AG04450 (cell line): Measurements from ENCODE around the gene TP53I11. TPM values are rescaled to one million over a fixed set of nuclear protein-coding genes. Genes with fewer than 3 reads are reported as not detected.

Experiments used
- CTCF ChIA-PET: fragments of 300-600, 350-600 bp; formaldehyde crosslinking; extraction: SDS; loops from one replicate; lab custom pipeline; 2022; ENCODE audit warnings: antibody characterized with exemption, inconsistent platforms; lab: Charles Lee
- POLR2A ChIA-PET: fragments of 350-600 bp; formaldehyde crosslinking; extraction: SDS; loops from one replicate; lab custom pipeline; 2021; ENCODE audit warnings: antibody characterized with exemption, inconsistent platforms; lab: Yijun Ruan, JAX
- DNase-seq: peaks from one replicate; pipeline ENCODE4 v3.0.0-alpha.2; 2011; ENCODE audit warnings: low read depth, low spot score
- H3K27ac ChIP-seq: one replicate; pipeline ENCODE4 v1.5.1; 2012; ENCODE audit warnings: low read depth, low read length, control low read depth
- H3K27me3 ChIP-seq: one replicate; pipeline ENCODE4 v1.6.0; 2012; ENCODE audit warnings: low read length; ENCODE audit not compliant: control insufficient read depth, insufficient read depth
- H3K4me3 ChIP-seq: 2 replicates; pipeline ENCODE4 v1.5.1; 2011; ENCODE audit warnings: mild to moderate bottlenecking, low read depth, low read length, control low read depth
- H3K9me3 ChIP-seq: 2 replicates; pipeline ENCODE4 v1.5.1; 2012; ENCODE audit warnings: low read length; ENCODE audit not compliant: control insufficient read depth, insufficient read depth
- CTCF ChIP-seq: IDR thresholded peaks from 2 replicates; pipeline ENCODE4 v1.5.1; 2011; ENCODE audit warnings: low read depth, low read length, control low read depth, inconsistent platforms
- polyA plus RNA-seq: library from polyadenylated mRNA; depleted of rRNA; stranded (reverse); fragments of >200 nt; gene quantifications from 2 replicates; pipeline ENCODE4 v1.2.3, GENCODE V29; 2011

The TP53I11 gene
- polyA plus RNA-seq, 1 experiment = 6.3 TPM

DNA sequence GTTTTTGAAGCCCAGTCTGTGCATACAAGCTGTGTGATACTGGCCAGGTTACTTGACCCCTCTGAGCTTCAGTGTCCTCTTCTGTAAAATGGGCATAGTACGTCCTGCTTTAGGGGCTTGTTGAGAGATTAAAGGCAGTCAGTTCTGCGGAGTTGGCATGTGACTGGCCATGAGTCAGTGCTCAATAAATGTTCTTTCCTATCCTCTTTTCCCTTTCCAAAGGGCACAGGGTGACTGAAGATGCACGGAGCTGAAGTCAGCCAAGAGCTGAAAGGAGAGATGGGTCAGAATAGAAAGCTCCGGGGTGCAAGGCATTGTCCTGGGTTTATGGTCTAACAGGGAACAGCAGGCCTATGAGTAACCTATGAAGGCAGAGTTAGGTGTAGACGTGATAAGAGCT, 48.9 kb downstream of the TP53I11 start:
- ChIA-PET CTCF (interaction anchor here (0.8 to 1.5 kb wide), 3 partner anchors 126 to 346 kb away, joined by 3 to 4 read pairs (median 4); no protein-coding TSS in a partner anchor), POLR2A (no interaction called here)
- Histone ChIP-seq H3K27ac (no peak overlapping the region), H3K27me3 (peaks cover 17% of the 10 kb centered on the region), H3K9me3 (peaks cover 7% of the 10 kb centered on the region; the same call in 1 of the 2 replicates), H3K4me3 (no peak overlapping the region)
- TF ChIP-seq CTCF = no peak
- DNase-seq = no peak

GRCh38 chr11:44901120-44901633, 49.5 kb downstream of the TP53I11 start:
- Histone ChIP-seq H3K9me3 (peaks cover 7% of the 10 kb centered on the region; the same call in 1 of the 2 replicates), H3K4me3 (no peak overlapping the region), H3K27me3 (peaks cover 23% of the 10 kb centered on the region), H3K27ac (no peak overlapping the region)
- CTCF ChIA-PET = interaction anchor here (1.3 to 4.0 kb wide), 3 partner anchors 10 to 279 kb away, joined by 4 to 27 read pairs (median 4); no protein-coding TSS in a partner anchor
- POLR2A ChIA-PET = no interaction called here
- no peak for TF ChIP-seq CTCF
- DNase-seq = no peak

GRCh38 chr11:44899959-44900358, 50.7 kb downstream of the TP53I11 start:
- H3K27me3 ChIP-seq = peaks cover 26% of the 10 kb centered on the region
- no peak overlapping the region for H3K27ac ChIP-seq
- TF ChIP-seq CTCF = no peak
- H3K4me3 ChIP-seq = no peak overlapping the region
- DNase-seq = peak; percentile 33
- ChIA-PET CTCF (interaction anchor here (1.0 to 4.0 kb wide), 2 partner anchors 11 to 36 kb away, joined by 4 to 27 read pairs; no protein-coding TSS in a partner anchor), POLR2A (no interaction called here)
- H3K9me3 ChIP-seq = peaks cover 7% of the 10 kb centered on the region; the same call in 1 of the 2 replicates

GRCh38 chr11:44893846-44894617, 56.7 kb downstream of the TP53I11 start:
- Histone ChIP-seq H3K27ac (no peak overlapping the region), H3K4me3 (no peak overlapping the region), H3K9me3 (peaks cover 7% of the 10 kb centered on the region), H3K27me3 (peaks cover 29% of the 10 kb centered on the region)
- peak; percentile 53 for DNase-seq
- CTCF ChIA-PET = interaction anchor here (0.6 to 5.4 kb wide), 55 partner anchors 9 to 338 kb away, joined by 3 to 57 read pairs (median 4); partner anchors contain the start of gene TSPAN18
- TF ChIP-seq CTCF = peak; percentile 99
- POLR2A ChIA-PET = no interaction called here
